AML-193 (cell line): ENCODE results near the gene CUBN.
"Not testable (repeated sequence)": the region's sequence is repeated elsewhere in the genome, so short reads cannot be mapped to it uniquely, and the experiment has no call there.

Experiments used
- DNase-seq, 2 experiments: peaks; one replicate each; lab custom pipeline; 2025; lab: John Stamatoyannopoulos, UW

CUBN gene

GRCh38 chr10:17141504-17142229 is 12.1 kb upstream of the CUBN start:
- no peak for DNase-seq

- DNase-seq: no peak
These were observed 10.8 kb upstream of the CUBN start for GRCh38 chr10:17140386-17140761.

- no peak for DNase-seq
These were observed 8.9 kb upstream of the CUBN start for GRCh38 chr10:17138460-17139042.

GRCh38 chr10:17134737-17135260 is 5.2 kb upstream of the CUBN start:
- no peak for DNase-seq

- no peak for DNase-seq
These were observed 4.7 kb upstream of the CUBN start for GRCh38 chr10:17134282-17134681.

- no peak for DNase-seq
These were observed 1.4 kb downstream of the CUBN start for GRCh38 chr10:17128261-17128660.

- DNase-seq: no peak
These were observed 3.3 kb downstream of the CUBN start for GRCh38 chr10:17126327-17126726.

GRCh38 chr10:17125206-17125893 is 4.3 kb downstream of the CUBN start:
- no peak for DNase-seq

GRCh38 chr10:17123961-17124360 is 5.7 kb downstream of the CUBN start:
- DNase-seq: no peak

GRCh38 chr10:17122726-17123661 is 6.6 kb downstream of the CUBN start:
- DNase-seq: no peak

GRCh38 chr10:17122052-17122451 is 7.6 kb downstream of the CUBN start:
- DNase-seq: no peak

GRCh38 chr10:17120694-17121093 is 8.9 kb downstream of the CUBN start:
- no peak for DNase-seq

- no peak for DNase-seq
These were observed 9.8 kb downstream of the CUBN start for GRCh38 chr10:17119845-17120244.

GRCh38 chr10:17116193-17116592 is 13.4 kb downstream of the CUBN start:
- no peak for DNase-seq

GRCh38 chr10:17115683-17116082 is 13.9 kb downstream of the CUBN start:
- DNase-seq: no peak

- DNase-seq: not testable (repeated sequence)
These were observed 14.7 kb downstream of the CUBN start for GRCh38 chr10:17114878-17115444.

- no peak for DNase-seq
These were observed 15.6 kb downstream of the CUBN start for GRCh38 chr10:17113889-17114540.

GRCh38 chr10:17113346-17113745 is 16.3 kb downstream of the CUBN start:
- DNase-seq: no peak

GRCh38 chr10:17112566-17112965 is 17.0 kb downstream of the CUBN start:
- DNase-seq: no peak

GRCh38 chr10:17109475-17110207 is 20.0 kb downstream of the CUBN start:
- no peak for DNase-seq
